GM19372 (cell line): ENCODE measurements around the gene CDC25C.

Source experiments
- ATAC-seq: cut with Tn5 transposase; IDR thresholded peaks from one replicate; pipeline ENCODE4 v1.9.1; 2021; ENCODE audit warnings: mild to moderate bottlenecking, low read depth, moderate library complexity; ENCODE audit not compliant: unreplicated experiment

CDC25C gene

DNA sequence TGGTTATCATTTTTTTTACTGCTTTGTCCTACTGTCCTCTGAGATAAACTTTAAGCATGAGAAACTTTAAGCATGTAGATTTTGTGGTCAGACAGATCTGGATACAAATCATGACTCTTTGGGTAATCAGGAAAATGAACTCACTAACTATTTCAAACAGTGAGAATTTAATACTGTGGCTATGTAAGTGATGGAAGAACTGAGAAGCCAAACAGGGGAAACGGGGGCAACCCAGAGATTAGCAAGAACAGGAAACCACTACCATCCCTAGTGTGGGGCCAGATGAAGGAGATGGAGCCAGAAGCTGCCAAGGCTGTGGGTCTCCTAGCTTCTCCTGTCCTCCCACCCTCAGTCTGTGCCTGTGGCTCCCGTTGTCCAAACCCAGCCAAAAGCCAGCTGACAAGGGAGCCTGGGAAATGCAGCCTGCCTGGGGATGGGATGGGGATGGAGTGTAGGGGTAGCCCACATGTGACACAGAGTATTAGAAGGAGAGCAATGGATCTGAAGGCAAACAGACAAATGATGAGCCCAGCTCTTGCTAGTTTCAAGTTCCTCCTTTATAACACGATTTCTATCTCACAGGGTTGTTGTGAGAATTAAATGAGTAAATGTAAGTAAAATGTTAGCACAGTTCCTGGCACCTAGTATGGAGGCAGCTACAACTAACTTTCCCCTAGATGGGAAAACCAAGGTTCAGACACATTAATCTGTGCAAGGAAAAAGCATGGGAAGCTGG lies 90.8 kb downstream of the CDC25C start:
- ATAC-seq, result no peak

GRCh38 chr5:138238034-138238433 lies 93.6 kb downstream of the CDC25C start:
- ATAC-seq, result no peak
